Endothelial cell of umbilical vein (primary cell): ENCODE results near the gene ABT1. TPM values are rescaled to one million over a fixed set of nuclear protein-coding genes. Genes with fewer than 3 reads are reported as not detected.

Experiments used
- BruUV-seq: library from RNA; stranded (reverse); fragments of 400-500 nt; replicated peaks from 2 replicates; lab custom pipeline; 2021; lab: Mats Ljungman, UMichigan
- CTCF ChIA-PET: fragments of 300-600, 350-600 bp; sonication (Branson Sonifier 250); formaldehyde crosslinking; loops from one replicate; lab custom pipeline; 2021; ENCODE audit warnings: antibody characterized with exemption, inconsistent platforms; lab: Charles Lee
- POLR2A ChIA-PET: fragments of 300-600, 350-600 bp; sonication (Branson Sonifier 250); formaldehyde crosslinking; loops from one replicate; lab custom pipeline; 2021; ENCODE audit warnings: antibody characterized with exemption, inconsistent platforms; lab: Charles Lee
- DNase-seq: peaks from one replicate; pipeline ENCODE4 v3.0.0-alpha.2; 2011; ENCODE audit warnings: low read depth, low spot score
- FAIRE-seq: peaks from 2 replicates; lab custom pipeline; 2011; peaks lifted over from hg19 to GRCh38; lab: Jason Lieb, UNC
- H2AFZ ChIP-seq: 2 replicates; pipeline ENCODE4 v1.6.0; 2012; ENCODE audit warnings: low read depth, low read length, control low read depth, inconsistent platforms
- H3K27ac ChIP-seq: 2 replicates; pipeline ENCODE4 v1.5.1; 2011; ENCODE audit warnings: low read depth, mild to moderate bottlenecking, control low read depth, low read length, moderate library complexity; ENCODE audit not compliant: insufficient read depth
- H3K27me3 ChIP-seq, 2 experiments: 2 replicates each; pipeline versions ENCODE4 v1.6.0 to v1.6.1; 2011; ENCODE audit warnings: low read length in 2 of 2, mixed read lengths in 1 of 2; ENCODE audit not compliant: control insufficient read depth in 2 of 2, insufficient read depth in 2 of 2
- H3K36me3 ChIP-seq, 2 experiments: 2 replicates in 1 of 2; 3 replicates in 1 of 2; pipeline ENCODE4 v1.5.1; 2011; ENCODE audit warnings: low read length in 2 of 2, mild to moderate bottlenecking in 1 of 2, moderate library complexity in 1 of 2; ENCODE audit not compliant: control insufficient read depth in 2 of 2, insufficient read depth in 2 of 2; ENCODE audit errors: extremely low read depth in 1 of 2
- H3K4me1 ChIP-seq: 3 replicates; pipeline ENCODE4 v1.5.1; 2011; ENCODE audit warnings: mild to moderate bottlenecking, low read length; ENCODE audit not compliant: control insufficient read depth, insufficient read depth; ENCODE audit errors: extremely low read depth
- H3K4me2 ChIP-seq: 2 replicates; pipeline ENCODE4 v1.6.1; 2011; ENCODE audit warnings: low read length, control low read depth, mixed read lengths; ENCODE audit not compliant: insufficient read depth
- H3K4me3 ChIP-seq, 3 experiments: fragments of 200-600 bp in 1 of 3; sonication (generic), shearing (Covaris generic) in 1 of 3; replicated peaks in 1 of 3; 2 replicates each; pipeline ENCODE4 v1.5.1; 2011 to 2016; ENCODE audit warnings: control low read depth in 3 of 3, low read length in 3 of 3, mild to moderate bottlenecking in 2 of 3, inconsistent platforms in 1 of 3, low read depth in 1 of 3, moderate library complexity in 1 of 3; ENCODE audit not compliant: insufficient read depth in 1 of 3
- H3K79me2 ChIP-seq: 2 replicates; pipeline ENCODE4 v1.6.0; 2012; ENCODE audit warnings: low read length, inconsistent platforms; ENCODE audit not compliant: control insufficient read depth, insufficient read depth
- H3K9ac ChIP-seq: replicated peaks from 2 replicates; pipeline ENCODE3; 2011; ENCODE audit warnings: low read length, control low read depth; ENCODE audit not compliant: insufficient read depth; ENCODE audit errors: extremely low read depth
- H3K9me1 ChIP-seq: replicated peaks from 3 replicates; pipeline ENCODE4 v1.6.0; 2011; ENCODE audit warnings: mild to moderate bottlenecking, low read length; ENCODE audit not compliant: control insufficient read depth, insufficient read depth; ENCODE audit errors: extremely low read depth
- H3K9me3 ChIP-seq: replicated peaks from 2 replicates; pipeline ENCODE4 v1.5.1; 2012; ENCODE audit warnings: low read length, inconsistent platforms; ENCODE audit not compliant: control insufficient read depth, insufficient read depth
- H4K20me1 ChIP-seq: replicated peaks from 2 replicates; pipeline ENCODE3; 2011; ENCODE audit warnings: mild to moderate bottlenecking, low read length; ENCODE audit not compliant: control insufficient read depth, insufficient read depth; ENCODE audit errors: extremely low read depth
- EZH2 ChIP-seq: IDR thresholded peaks from 2 replicates; pipeline ENCODE4 v1.6.1; 2012; ENCODE audit warnings: borderline replicate concordance, low read depth, mild to moderate bottlenecking, moderate library complexity, low read length, inconsistent platforms; ENCODE audit not compliant: severe bottlenecking
- FOS ChIP-seq: IDR thresholded peaks from 2 replicates; pipeline ENCODE4 v1.6.1; 2011; ENCODE audit warnings: mild to moderate bottlenecking, low read length, moderate library complexity, borderline replicate concordance; ENCODE audit not compliant: insufficient read depth
- JUN ChIP-seq: IDR thresholded peaks from 2 replicates; pipeline ENCODE4 v1.6.1; 2011; ENCODE audit warnings: borderline replicate concordance, low read depth; ENCODE audit not compliant: insufficient read length, insufficient read depth
- MYC ChIP-seq: IDR thresholded peaks from one replicate; pipeline ENCODE4 v1.6.1; 2011; ENCODE audit warnings: mild to moderate bottlenecking, low read depth, low read length
- POLR2A ChIP-seq: IDR thresholded peaks from 2 replicates; pipeline ENCODE4 v1.6.1; 2012; ENCODE audit warnings: low read depth, mild to moderate bottlenecking, control low read depth, low read length
- POLR2AphosphoS5 ChIP-seq: IDR thresholded peaks from 2 replicates; pipeline ENCODE4 v1.6.1; 2012; ENCODE audit warnings: low read depth, mild to moderate bottlenecking, control low read depth, low read length, moderate library complexity; ENCODE audit not compliant: insufficient read depth
- dilution Hi-C: fragments of 300-500 bp; cut with MboI; formaldehyde crosslinking; loops from one replicate; pipeline ENCODE4 v1.15.0; 2019; ENCODE audit warnings: low sequenced_read_pairs; ENCODE audit not compliant: extremely low pct_ligation_motif_present
- intact Hi-C: fragments of 100-400 bp; cut with micrococcal nuclease; formaldehyde crosslinking; loops from one replicate; pipeline ENCODE4 v1.10.0; 2022
- polyA plus RNA-seq, 4 experiments: library from polyadenylated mRNA; depleted of rRNA in 3 of 4; stranded (reverse) in 3 of 4; unstranded in 1 of 4; fragments of >200 nt; gene quantifications; 2 replicates each; pipeline versions ENCODE4 v1.2.1 to v1.2.3, GENCODE V29; 2011 to 2012; ENCODE audit warnings: missing spikeins in 1 of 4
- total RNA-seq: library from RNA; stranded (reverse); gene quantifications from 2 replicates; pipeline ENCODE4 v1.2.3, GENCODE V29; 2021
- TF ChIP-seq, protein P1 (sequence below), 2 donors: IDR thresholded peaks; 1 replicate in 1 of 2; 2 replicates in 1 of 2; pipeline ENCODE4 v1.5.1; 2011; ENCODE audit warnings: low read length in 2 of 2, mild to moderate bottlenecking in 2 of 2, moderate library complexity in 2 of 2, control low read depth in 1 of 2, inconsistent platforms in 1 of 2, low read depth in 1 of 2; ENCODE audit not compliant: insufficient read depth in 1 of 2; ENCODE audit errors: extremely low read depth in 1 of 2
- TF ChIP-seq, protein P2 (sequence below): IDR thresholded peaks from 2 replicates; pipeline ENCODE4 v1.6.1; 2011; ENCODE audit not compliant: insufficient read depth, insufficient read length

Gene ABT1
- total and polyA plus RNA-seq, 2 donors (not counting 3 experiments of a cell fraction or from before 2014, with no cell fraction given) = 20.1 to 22.2 TPM

DNA sequence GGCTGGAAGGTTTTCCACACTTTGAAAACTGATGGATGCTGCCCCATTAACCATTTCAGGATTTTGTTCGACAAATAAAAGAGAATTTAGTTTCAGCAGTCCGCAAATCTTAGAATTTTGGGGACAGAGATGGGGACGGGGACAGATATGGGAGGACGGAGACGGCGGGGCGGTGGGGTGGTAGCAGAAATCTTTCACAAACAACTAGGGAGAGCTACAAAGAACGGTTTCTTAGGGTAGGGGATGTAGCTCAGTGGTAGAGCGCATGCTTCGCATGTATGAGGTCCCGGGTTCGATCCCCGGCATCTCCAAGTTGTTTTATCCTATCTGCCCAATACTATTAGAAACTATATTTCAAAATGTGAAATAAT lies 43.5 kb upstream of the ABT1 start:
- H3K9ac ChIP-seq = peak overlapping the region; percentile 52
- peak overlapping the region; percentile 71 for H3K27ac ChIP-seq
- no peaks in the 10 kb centered on the region for H4K20me1 ChIP-seq
- H3K4me2 ChIP-seq = peak overlapping the region; percentile 100
- peak overlapping the region; percentile 29 to 70 (median 39) for H3K4me3 ChIP-seq
- FAIRE-seq = peak; percentile 82
- H3K4me1 ChIP-seq = peaks cover 13% of the 10 kb centered on the region
- no peaks in the 10 kb centered on the region for H3K9me3 ChIP-seq
- intact Hi-C loops (loop anchor here (1.0 to 10.0 kb wide), 4 partner anchors 15 to 528 kb away; partner anchors contain the start of gene HMGN4), dilution Hi-C loops (no loop called here)
- POLR2A ChIA-PET = no interaction called here
- no peaks in the 10 kb centered on the region for H3K79me2 ChIP-seq
- CTCF ChIA-PET = interaction anchor here (0.6 to 5.7 kb wide), 9 partner anchors 11 to 212 kb away, joined by 3 to 36 read pairs (median 5); partner anchors contain the start of gene HMGN4
- peak overlapping the region; percentile 47 for H2AFZ ChIP-seq
- BruUV-seq = no TSS peak
- no peaks in the 10 kb centered on the region for H3K36me3 ChIP-seq
- TF ChIP-seq JUN = no peak
- TF ChIP-seq, protein P1, sequence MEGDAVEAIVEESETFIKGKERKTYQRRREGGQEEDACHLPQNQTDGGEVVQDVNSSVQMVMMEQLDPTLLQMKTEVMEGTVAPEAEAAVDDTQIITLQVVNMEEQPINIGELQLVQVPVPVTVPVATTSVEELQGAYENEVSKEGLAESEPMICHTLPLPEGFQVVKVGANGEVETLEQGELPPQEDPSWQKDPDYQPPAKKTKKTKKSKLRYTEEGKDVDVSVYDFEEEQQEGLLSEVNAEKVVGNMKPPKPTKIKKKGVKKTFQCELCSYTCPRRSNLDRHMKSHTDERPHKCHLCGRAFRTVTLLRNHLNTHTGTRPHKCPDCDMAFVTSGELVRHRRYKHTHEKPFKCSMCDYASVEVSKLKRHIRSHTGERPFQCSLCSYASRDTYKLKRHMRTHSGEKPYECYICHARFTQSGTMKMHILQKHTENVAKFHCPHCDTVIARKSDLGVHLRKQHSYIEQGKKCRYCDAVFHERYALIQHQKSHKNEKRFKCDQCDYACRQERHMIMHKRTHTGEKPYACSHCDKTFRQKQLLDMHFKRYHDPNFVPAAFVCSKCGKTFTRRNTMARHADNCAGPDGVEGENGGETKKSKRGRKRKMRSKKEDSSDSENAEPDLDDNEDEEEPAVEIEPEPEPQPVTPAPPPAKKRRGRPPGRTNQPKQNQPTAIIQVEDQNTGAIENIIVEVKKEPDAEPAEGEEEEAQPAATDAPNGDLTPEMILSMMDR (IDR thresholded peaks at IDR 0.05; ENCODE audit: extremely low read depth in 1 of 2, insufficient read depth in 1 of 2, low read depth in 1 of 2, low read length in 2 of 2) = no peak
- TF ChIP-seq POLR2AphosphoS5 = no peak
- TF ChIP-seq POLR2A = no peak
- no peak for TF ChIP-seq FOS
- TF ChIP-seq EZH2 = no peak
- TF ChIP-seq, protein P2, sequence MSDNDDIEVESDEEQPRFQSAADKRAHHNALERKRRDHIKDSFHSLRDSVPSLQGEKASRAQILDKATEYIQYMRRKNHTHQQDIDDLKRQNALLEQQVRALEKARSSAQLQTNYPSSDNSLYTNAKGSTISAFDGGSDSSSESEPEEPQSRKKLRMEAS = no peak
- no peak for TF ChIP-seq MYC
- DNase-seq = peak; percentile 82
- no peaks in the 10 kb centered on the region for H3K9me1 ChIP-seq
- H3K27me3 ChIP-seq = no peaks in the 10 kb centered on the region
